ENCODE measurements around the gene KIAA0753. TPM values are rescaled to one million over a fixed set of nuclear protein-coding genes. Genes with fewer than 3 reads are reported as not detected.
A peak's percentile ranks its signal among the peaks of the same experiment; 100 is the strongest.
"Not testable (repeated sequence)": the region's sequence is repeated elsewhere in the genome, so short reads cannot be mapped to it uniquely, and the experiment has no call there.

Gene KIAA0753
- polyA plus RNA-seq, 1 experiment, result 11.5 TPM

GRCh38 chr17:6666557-6666956 lies 26.0 kb upstream of the KIAA0753 start:
- H3K4me3 ChIP-seq (ENCODE audit: low read depth, low read length), result no peak overlapping the region
- ChIA-PET POLR2A (interaction anchor here (0.6 kb wide), 1 partner anchor 1082 kb away, joined by 3 read pairs; no protein-coding TSS in a partner anchor), CTCF (interaction anchor here (0.6 to 5.3 kb wide), 12 partner anchors 9 to 356 kb away, joined by 3 to 65 read pairs (median 6); no protein-coding TSS in a partner anchor)
- TF ChIP-seq, protein P1, sequence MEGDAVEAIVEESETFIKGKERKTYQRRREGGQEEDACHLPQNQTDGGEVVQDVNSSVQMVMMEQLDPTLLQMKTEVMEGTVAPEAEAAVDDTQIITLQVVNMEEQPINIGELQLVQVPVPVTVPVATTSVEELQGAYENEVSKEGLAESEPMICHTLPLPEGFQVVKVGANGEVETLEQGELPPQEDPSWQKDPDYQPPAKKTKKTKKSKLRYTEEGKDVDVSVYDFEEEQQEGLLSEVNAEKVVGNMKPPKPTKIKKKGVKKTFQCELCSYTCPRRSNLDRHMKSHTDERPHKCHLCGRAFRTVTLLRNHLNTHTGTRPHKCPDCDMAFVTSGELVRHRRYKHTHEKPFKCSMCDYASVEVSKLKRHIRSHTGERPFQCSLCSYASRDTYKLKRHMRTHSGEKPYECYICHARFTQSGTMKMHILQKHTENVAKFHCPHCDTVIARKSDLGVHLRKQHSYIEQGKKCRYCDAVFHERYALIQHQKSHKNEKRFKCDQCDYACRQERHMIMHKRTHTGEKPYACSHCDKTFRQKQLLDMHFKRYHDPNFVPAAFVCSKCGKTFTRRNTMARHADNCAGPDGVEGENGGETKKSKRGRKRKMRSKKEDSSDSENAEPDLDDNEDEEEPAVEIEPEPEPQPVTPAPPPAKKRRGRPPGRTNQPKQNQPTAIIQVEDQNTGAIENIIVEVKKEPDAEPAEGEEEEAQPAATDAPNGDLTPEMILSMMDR (IDR thresholded peaks at IDR 0.05; ENCODE audit: low read depth, low read length), result no peak
- H3K27me3 ChIP-seq (ENCODE audit: control insufficient read depth, insufficient read depth, low read length), result peaks cover 28% of the 10 kb centered on the region
- no peak for DNase-seq (ENCODE audit: low read depth, low spot score)
- no peaks in the 10 kb centered on the region for H3K9me3 ChIP-seq (ENCODE audit: control insufficient read depth, insufficient read depth, low read length)
- H3K27ac ChIP-seq (ENCODE audit: low read depth, low read length), result no peak overlapping the region

DNA sequence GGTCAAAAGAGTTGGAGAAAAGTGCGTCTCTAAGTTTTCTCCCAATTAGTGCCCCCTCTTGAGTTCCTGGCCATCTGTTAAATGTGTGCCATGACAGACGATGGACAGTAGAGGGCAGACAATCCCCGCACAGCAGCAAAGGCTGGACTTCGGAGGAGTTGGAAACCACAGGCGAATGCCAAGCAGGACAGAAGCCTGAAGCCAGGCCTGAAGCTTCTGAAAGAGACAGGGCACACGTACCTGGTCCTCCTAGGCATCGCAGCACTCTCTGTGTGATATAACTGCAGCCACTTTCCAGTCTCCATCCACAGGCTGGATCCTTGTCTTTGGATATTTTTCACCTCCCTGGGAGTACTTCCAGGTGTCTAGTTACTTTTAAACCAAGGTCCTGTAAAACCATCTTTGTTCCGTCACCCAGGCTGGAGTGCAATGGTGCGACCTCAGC lies 25.6 kb upstream of the KIAA0753 start:
- DNase-seq (ENCODE audit: low read depth, low spot score), result peak; percentile 60
- TF ChIP-seq, protein P1 (IDR thresholded peaks at IDR 0.05; ENCODE audit: low read depth, low read length), result peak; percentile 98
- POLR2A ChIA-PET, result interaction anchor here (0.6 kb wide), 1 partner anchor 1081 kb away, joined by 3 read pairs; no protein-coding TSS in a partner anchor
- peaks cover 28% of the 10 kb centered on the region for H3K27me3 ChIP-seq (ENCODE audit: control insufficient read depth, insufficient read depth, low read length)
- H3K9me3 ChIP-seq (ENCODE audit: control insufficient read depth, insufficient read depth, low read length), result no peaks in the 10 kb centered on the region
- H3K27ac ChIP-seq (ENCODE audit: low read depth, low read length), result no peak overlapping the region
- CTCF ChIA-PET, result interaction anchor here (0.6 to 5.3 kb wide), 13 partner anchors 9 to 356 kb away, joined by 3 to 65 read pairs (median 5); no protein-coding TSS in a partner anchor
- no peak overlapping the region for H3K4me3 ChIP-seq (ENCODE audit: low read depth, low read length)

DNA sequence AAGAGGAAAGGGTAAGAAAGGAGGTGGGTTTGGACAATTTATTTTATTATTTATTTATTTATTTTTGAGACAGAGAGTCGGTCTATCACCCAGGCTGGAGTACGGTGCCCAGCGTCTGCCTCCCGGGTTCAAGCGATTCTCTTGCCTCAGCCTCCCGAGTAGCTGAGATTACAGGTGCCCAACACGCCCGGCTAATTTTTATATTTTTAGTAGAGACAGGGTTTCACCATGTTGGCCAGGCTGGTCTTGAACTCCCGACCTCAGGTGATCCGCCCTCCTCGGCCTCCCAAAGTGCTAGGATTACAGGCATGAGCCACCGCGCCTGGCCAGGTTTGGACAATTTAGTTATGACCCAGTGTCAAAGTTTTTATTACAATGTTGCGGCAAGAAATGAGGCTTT lies 22.7 kb upstream of the KIAA0753 start:
- CTCF ChIA-PET, result interaction anchor here (2.2 kb wide), 1 partner anchor 180 kb away, joined by 7 read pairs; no protein-coding TSS in a partner anchor
- H3K4me3 ChIP-seq (ENCODE audit: low read depth, low read length); H3K27ac ChIP-seq (ENCODE audit: low read depth, low read length); DNase-seq (ENCODE audit: low read depth, low spot score); POLR2A ChIA-PET; H3K9me3 ChIP-seq (ENCODE audit: control insufficient read depth, insufficient read depth, low read length): not testable (repeated sequence)
- H3K27me3 ChIP-seq (ENCODE audit: control insufficient read depth, insufficient read depth, low read length), result peaks cover 25% of the 10 kb centered on the region

- DNase-seq (ENCODE audit: low read depth, low spot score), result no peak
- Histone ChIP-seq H3K27ac (ENCODE audit: low read depth, low read length) (no peak overlapping the region), H3K27me3 (ENCODE audit: control insufficient read depth, insufficient read depth, low read length) (peaks cover 24% of the 10 kb centered on the region), H3K9me3 (ENCODE audit: control insufficient read depth, insufficient read depth, low read length) (no peaks in the 10 kb centered on the region), H3K4me3 (ENCODE audit: low read depth, low read length) (no peak overlapping the region)
- CTCF ChIA-PET, result interaction anchor here (0.5 to 2.2 kb wide), 3 partner anchors 182 to 1069 kb away, joined by 3 to 7 read pairs (median 3); no protein-coding TSS in a partner anchor
- POLR2A ChIA-PET, result no interaction called here
- TF ChIP-seq, protein P1 (IDR thresholded peaks at IDR 0.05; ENCODE audit: low read depth, low read length), result no peak
Measured at GRCh38 chr17:6661464-6661848, 20.9 kb upstream of the KIAA0753 start.

- TF ChIP-seq, protein P1 (IDR thresholded peaks at IDR 0.05; ENCODE audit: low read depth, low read length), result no peak
- H3K9me3 ChIP-seq (ENCODE audit: control insufficient read depth, insufficient read depth, low read length), result no peaks in the 10 kb centered on the region
- peaks cover 24% of the 10 kb centered on the region for H3K27me3 ChIP-seq (ENCODE audit: control insufficient read depth, insufficient read depth, low read length)
- no peak overlapping the region for H3K27ac ChIP-seq (ENCODE audit: low read depth, low read length)
- no peak overlapping the region for H3K4me3 ChIP-seq (ENCODE audit: low read depth, low read length)
- no peak for DNase-seq (ENCODE audit: low read depth, low spot score)
- ChIA-PET POLR2A (no interaction called here), CTCF (interaction anchor here (1.2 to 2.2 kb wide), 2 partner anchors 182 to 250 kb away, joined by 3 to 7 read pairs; no protein-coding TSS in a partner anchor)
Measured at GRCh38 chr17:6660805-6661463, 20.4 kb upstream of the KIAA0753 start.

Measured in AG04450 (cell line).